ENCODE results near the gene SLAMF9.

The SLAMF9 gene

GRCh38 chr1:159977364-159978106, 23.5 kb upstream of the SLAMF9 start:
- TF ChIP-seq MAX (IDR thresholded peaks at IDR 0.05) (no peak), TEAD4 (IDR thresholded peaks at IDR 0.05) (no peak), USF1 (IDR thresholded peaks at IDR 0.05) (no peak), REST (IDR thresholded peaks at IDR 0.05; ENCODE audit: low read depth) (no peak), CEBPB (IDR thresholded peaks at IDR 0.05) (no peak), TAF1 (IDR thresholded peaks at IDR 0.05; ENCODE audit: low read depth) (no peak), RAD21 (IDR thresholded peaks at IDR 0.05; ENCODE audit: low read depth) (no peak), FOXM1 (IDR thresholded peaks at IDR 0.05; ENCODE audit: borderline replicate concordance, low read depth) (no peak), YY1 (IDR thresholded peaks at IDR 0.05; ENCODE audit: low read depth) (no peak), CREB1 (IDR thresholded peaks at IDR 0.05; ENCODE audit: low read depth) (no peak), EGR1 (IDR thresholded peaks at IDR 0.05) (no peak), ZBTB7A (IDR thresholded peaks at IDR 0.05; ENCODE audit: low read depth) (no peak), EP300 (IDR thresholded peaks at IDR 0.05; ENCODE audit: borderline replicate concordance) (no peak)

- TF ChIP-seq EP300 (IDR thresholded peaks at IDR 0.05; ENCODE audit: borderline replicate concordance): no peak
- TF ChIP-seq TAF1 (IDR thresholded peaks at IDR 0.05; ENCODE audit: low read depth): no peak
- TF ChIP-seq ZBTB7A (IDR thresholded peaks at IDR 0.05; ENCODE audit: low read depth): no peak
- no peak for TF ChIP-seq USF1 (IDR thresholded peaks at IDR 0.05)
- TF ChIP-seq CREB1 (IDR thresholded peaks at IDR 0.05; ENCODE audit: low read depth): no peak
These were observed 20.4 kb upstream of the SLAMF9 start for GRCh38 chr1:159974350-159974965.

GRCh38 chr1:159973350-159973940, 19.4 kb upstream of the SLAMF9 start:
- no peak for TF ChIP-seq EP300 (IDR thresholded peaks at IDR 0.05; ENCODE audit: borderline replicate concordance)
- no peak for TF ChIP-seq NFIC (IDR thresholded peaks at IDR 0.05)
- TF ChIP-seq TAF1 (IDR thresholded peaks at IDR 0.05; ENCODE audit: low read depth): no peak
- no peak for TF ChIP-seq TEAD4 (IDR thresholded peaks at IDR 0.05)
- no peak for TF ChIP-seq CREB1 (IDR thresholded peaks at IDR 0.05; ENCODE audit: low read depth)
- TF ChIP-seq CEBPB (IDR thresholded peaks at IDR 0.05): no peak
- no peak for TF ChIP-seq USF1 (IDR thresholded peaks at IDR 0.05)
- no peak for TF ChIP-seq FOXM1 (IDR thresholded peaks at IDR 0.05; ENCODE audit: borderline replicate concordance, low read depth)

GRCh38 chr1:159972443-159973205, 18.6 kb upstream of the SLAMF9 start:
- TF ChIP-seq MAX (IDR thresholded peaks at IDR 0.05) (no peak), CEBPB (IDR thresholded peaks at IDR 0.05) (no peak), TEAD4 (IDR thresholded peaks at IDR 0.05) (no peak), NFIC (IDR thresholded peaks at IDR 0.05) (no peak), TAF1 (IDR thresholded peaks at IDR 0.05; ENCODE audit: low read depth) (no peak), TCF12 (IDR thresholded peaks at IDR 0.05; ENCODE audit: low read depth) (no peak), ZBTB7A (IDR thresholded peaks at IDR 0.05; ENCODE audit: low read depth) (no peak), FOXM1 (IDR thresholded peaks at IDR 0.05; ENCODE audit: borderline replicate concordance, low read depth) (no peak), REST (IDR thresholded peaks at IDR 0.05; ENCODE audit: low read depth) (no peak), USF1 (IDR thresholded peaks at IDR 0.05) (no peak)

Data from Ishikawa (cell line).